B cell (primary cell): ENCODE data around the gene TMEM30B.

Experiments used
- EZH2 ChIP-seq: IDR thresholded peaks from 2 replicates; pipeline ENCODE4 v1.6.1; 2012; ENCODE audit warnings: borderline replicate concordance, low read depth, mild to moderate bottlenecking, moderate library complexity, low read length; ENCODE audit not compliant: insufficient read depth, poor library complexity, severe bottlenecking
- TF ChIP-seq, protein P1 (sequence below): fragments of 200-600 bp; IDR thresholded peaks from one replicate; pipeline ENCODE4 v1.8.0; 2022; ENCODE audit warnings: antibody characterized with exemption, mild to moderate bottlenecking

DNA sequence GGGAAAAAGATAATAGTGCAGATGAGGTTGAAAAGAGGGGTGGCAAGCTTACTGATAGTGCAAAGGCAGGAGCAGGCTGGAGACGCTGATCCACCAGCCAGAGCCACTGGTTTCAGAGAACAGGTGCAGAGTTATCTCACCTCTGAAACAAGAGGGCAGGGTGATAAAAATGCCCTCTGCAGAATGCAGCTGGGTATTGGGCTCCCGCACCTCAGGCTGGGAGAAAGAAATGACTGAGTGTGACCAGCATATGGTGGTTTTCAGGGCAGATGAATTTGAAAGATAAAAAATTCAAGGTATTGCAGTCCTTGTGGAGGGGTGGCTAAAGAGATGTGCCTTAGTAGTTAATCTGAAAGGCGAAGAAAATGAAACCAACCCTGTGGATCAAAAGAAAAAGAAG lies 2.9 kb upstream of the TMEM30B start:
- TF ChIP-seq, protein P1, sequence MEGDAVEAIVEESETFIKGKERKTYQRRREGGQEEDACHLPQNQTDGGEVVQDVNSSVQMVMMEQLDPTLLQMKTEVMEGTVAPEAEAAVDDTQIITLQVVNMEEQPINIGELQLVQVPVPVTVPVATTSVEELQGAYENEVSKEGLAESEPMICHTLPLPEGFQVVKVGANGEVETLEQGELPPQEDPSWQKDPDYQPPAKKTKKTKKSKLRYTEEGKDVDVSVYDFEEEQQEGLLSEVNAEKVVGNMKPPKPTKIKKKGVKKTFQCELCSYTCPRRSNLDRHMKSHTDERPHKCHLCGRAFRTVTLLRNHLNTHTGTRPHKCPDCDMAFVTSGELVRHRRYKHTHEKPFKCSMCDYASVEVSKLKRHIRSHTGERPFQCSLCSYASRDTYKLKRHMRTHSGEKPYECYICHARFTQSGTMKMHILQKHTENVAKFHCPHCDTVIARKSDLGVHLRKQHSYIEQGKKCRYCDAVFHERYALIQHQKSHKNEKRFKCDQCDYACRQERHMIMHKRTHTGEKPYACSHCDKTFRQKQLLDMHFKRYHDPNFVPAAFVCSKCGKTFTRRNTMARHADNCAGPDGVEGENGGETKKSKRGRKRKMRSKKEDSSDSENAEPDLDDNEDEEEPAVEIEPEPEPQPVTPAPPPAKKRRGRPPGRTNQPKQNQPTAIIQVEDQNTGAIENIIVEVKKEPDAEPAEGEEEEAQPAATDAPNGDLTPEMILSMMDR = no peak
- no peak for TF ChIP-seq EZH2
